Measurements from ENCODE around the gene PCCB. TPM values are rescaled to one million over a fixed set of nuclear protein-coding genes. Genes with fewer than 3 reads are reported as not detected.

The PCCB gene
- total RNA-seq, 3 donors from 2014 or later = 35.8 to 54.8 (median 49.9) TPM

GRCh38 chr3:136250903-136251460 lies 842 bp downstream of the PCCB start:
- intact Hi-C loops (cut with DNase I, micrococcal nuclease) = loop anchor here in 1 of 2 donors (5.0 to 10.0 kb wide), 2 partner anchors 56 to 501 kb away; partner anchors contain the start of genes MSL2 and STAG1
- ATAC-seq = peak; percentile 23
- TF ChIP-seq CTCF (IDR thresholded peaks at IDR 0.05) = no peak

GRCh38 chr3:136251511-136251910 lies 1.4 kb downstream of the PCCB start:
- intact Hi-C loops (cut with DNase I, micrococcal nuclease) = loop anchor here in 1 of 2 donors (5.0 to 10.0 kb wide), 2 partner anchors 57 to 501 kb away; partner anchors contain the start of genes MSL2 and STAG1
- no peak overlapping the region for H3K4me3 ChIP-seq
- ATAC-seq = no peak

More at GRCh38 chr3:136250903-136251460, 842 bp downstream of the PCCB start:
- Histone ChIP-seq H3K4me1 (ENCODE audit: low read depth) (peaks cover 9% of the 10 kb centered on the region), H3K9me3 (no peaks in the 10 kb centered on the region), H3K36me3 (ENCODE audit: low read depth) (no peaks in the 10 kb centered on the region), H3K4me3 (peak overlapping the region; percentile 39)
- peak; percentile 63 to 76 (median 64) for DNase-seq

GRCh38 chr3:136255672-136256406 lies 5.7 kb downstream of the PCCB start:
- peaks cover 8% of the 10 kb centered on the region for H3K4me1 ChIP-seq (ENCODE audit: low read depth)
- no peak for TF ChIP-seq CTCF (IDR thresholded peaks at IDR 0.05)
- no peaks in the 10 kb centered on the region for H3K9me3 ChIP-seq
- DNase-seq = peak in 1 of 3 donors; percentile 33
- no peaks in the 10 kb centered on the region for H3K36me3 ChIP-seq (ENCODE audit: low read depth)
- intact Hi-C loops (cut with DNase I, micrococcal nuclease) = loop anchor here in 1 of 2 donors (10.0 kb wide), 1 partner anchor 61 kb away; the partner anchor contains the start of gene MSL2
- H3K4me3 ChIP-seq = no peak overlapping the region
- ATAC-seq = peak; percentile 82

More at GRCh38 chr3:136251511-136251910, 1.4 kb downstream of the PCCB start:
- Histone ChIP-seq H3K4me1 (ENCODE audit: low read depth) (peaks cover 9% of the 10 kb centered on the region), H3K9me3 (no peaks in the 10 kb centered on the region), H3K36me3 (ENCODE audit: low read depth) (no peaks in the 10 kb centered on the region)
- no peak for DNase-seq
- TF ChIP-seq CTCF (IDR thresholded peaks at IDR 0.05) = no peak

- Histone ChIP-seq H3K4me1 (ENCODE audit: low read depth) (no peaks in the 10 kb centered on the region), H3K4me3 (no peak overlapping the region), H3K9me3 (no peaks in the 10 kb centered on the region), H3K36me3 (ENCODE audit: low read depth) (no peaks in the 10 kb centered on the region)
- DNase-seq (no peak), ATAC-seq (no peak)
- TF ChIP-seq CTCF (IDR thresholded peaks at IDR 0.05) = no peak
- intact Hi-C loops (cut with DNase I, micrococcal nuclease) = loop anchor here in 1 of 2 donors (10.0 kb wide), 1 partner anchor 63 kb away; the partner anchor contains the start of gene MSL2
Measured at GRCh38 chr3:136258199-136258598, 8.1 kb downstream of the PCCB start.

- ATAC-seq = no peak
- H3K4me3 ChIP-seq = no peak overlapping the region
- intact Hi-C loops (cut with DNase I, micrococcal nuclease) = no loop called here
Measured at GRCh38 chr3:136261826-136262225, 11.7 kb downstream of the PCCB start.

More at GRCh38 chr3:136261826-136262225, 11.7 kb downstream of the PCCB start:
- H3K4me1 ChIP-seq (ENCODE audit: low read depth) = no peaks in the 10 kb centered on the region
- DNase-seq = no peak
- no peak for TF ChIP-seq CTCF (IDR thresholded peaks at IDR 0.05)
- no peaks in the 10 kb centered on the region for H3K36me3 ChIP-seq (ENCODE audit: low read depth)
- H3K9me3 ChIP-seq = no peaks in the 10 kb centered on the region
